ENCODE results near the gene SLC4A5. TPM values are rescaled to one million over a fixed set of nuclear protein-coding genes. Genes with fewer than 3 reads are reported as not detected.
"Not testable (repeated sequence)": the region's sequence is repeated elsewhere in the genome, so short reads cannot be mapped to it uniquely, and the experiment has no call there.

SLC4A5 gene
- total and polyA plus RNA-seq, 5 experiments from 2014 or later, result 0.46 to 15.1 (median 1.5) TPM

- Mint-ChIP-seq H3K27ac (no peak overlapping the region), H3K36me3 (peaks cover 0 to 26% (median 17%) of the 10 kb centered on the region in 3 donors), H3K27me3 (peaks cover 0 to under 1% (median 0%) of the 10 kb centered on the region in 5 donors), H3K4me3 (no peak overlapping the region), H3K9me3 (no peaks in the 10 kb centered on the region), H3K4me1 (no peaks in the 10 kb centered on the region)
- POLR2A ChIA-PET, result no interaction called here
- ATAC-seq, result no peak
- no peak for DNase-seq
These were observed 108.2 kb downstream of the SLC4A5 start for GRCh38 chr2:74235041-74235440.

DNA sequence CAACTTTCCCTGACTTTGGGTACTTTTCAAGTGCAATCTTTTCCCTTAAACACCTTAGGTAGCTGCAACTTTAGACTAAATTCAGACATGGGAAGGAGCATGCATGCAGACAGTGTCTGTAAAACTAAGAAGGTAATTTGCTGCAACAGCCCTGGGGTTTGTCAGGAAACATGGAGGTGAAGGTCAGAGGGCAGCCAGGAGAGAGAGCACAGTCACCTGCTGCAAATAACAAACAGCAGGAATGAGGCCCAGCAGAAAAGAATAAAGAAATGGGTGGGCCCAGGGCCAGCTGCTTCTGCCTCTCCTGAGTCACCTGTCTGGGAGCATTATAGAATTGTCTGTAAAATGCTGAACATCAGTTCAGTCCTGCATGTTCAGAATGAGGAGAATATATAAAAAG, 109.6 kb downstream of the SLC4A5 start:
- H3K9me3 Mint-ChIP-seq, result no peaks in the 10 kb centered on the region
- POLR2A ChIA-PET, result interaction anchor here (0.5 kb wide), 1 partner anchor 60 kb away, joined by 6 read pairs; no protein-coding TSS in a partner anchor
- H3K4me1 Mint-ChIP-seq, result no peaks in the 10 kb centered on the region
- H3K27ac Mint-ChIP-seq, result no peak overlapping the region
- ATAC-seq (no peak), DNase-seq (no peak)
- H3K27me3 Mint-ChIP-seq, result no peaks in the 10 kb centered on the region
- H3K36me3 Mint-ChIP-seq, result peaks cover 0 to 25% (median 19%) of the 10 kb centered on the region in 3 donors
- H3K4me3 Mint-ChIP-seq, result no peak overlapping the region

DNA sequence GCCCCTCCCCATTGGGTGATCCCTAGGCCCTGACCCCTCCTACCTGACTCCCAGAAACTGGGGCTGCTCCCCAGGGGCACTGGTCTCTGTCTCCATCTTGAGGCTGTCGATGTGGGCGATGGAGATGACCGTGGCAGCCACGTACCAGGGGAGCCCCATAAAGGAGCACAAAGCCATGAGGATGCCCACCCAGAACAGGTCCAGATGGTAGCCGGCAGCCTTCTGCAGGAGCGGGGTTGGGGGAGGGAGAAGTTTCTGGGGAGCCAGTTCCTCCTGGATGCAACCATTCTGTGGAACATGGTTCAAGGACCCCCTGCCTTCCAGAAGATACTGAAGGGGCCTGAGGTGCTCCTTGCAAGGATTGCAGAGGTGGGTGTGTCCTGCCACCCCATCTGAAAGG, 110.8 kb downstream of the SLC4A5 start:
- DNase-seq (no peak), ATAC-seq (no peak)
- peak overlapping the region in 1 of 10 donors; percentile 41 for H3K27ac Mint-ChIP-seq
- no peaks in the 10 kb centered on the region for H3K9me3 Mint-ChIP-seq
- H3K4me3 Mint-ChIP-seq, result no peak overlapping the region
- POLR2A ChIA-PET, result no interaction called here
- no peaks in the 10 kb centered on the region for H3K4me1 Mint-ChIP-seq
- no peaks in the 10 kb centered on the region for H3K27me3 Mint-ChIP-seq
- H3K36me3 Mint-ChIP-seq, result peaks cover 0 to 21% (median 19%) of the 10 kb centered on the region in 3 donors

GRCh38 chr2:74229865-74230264, 113.4 kb downstream of the SLC4A5 start:
- H3K27ac Mint-ChIP-seq, result peak overlapping the region in 1 of 10 donors; percentile 15
- H3K4me1 Mint-ChIP-seq, H3K36me3 Mint-ChIP-seq, ATAC-seq, H3K4me3 Mint-ChIP-seq, POLR2A ChIA-PET, H3K27me3 Mint-ChIP-seq, H3K9me3 Mint-ChIP-seq, DNase-seq: not testable (repeated sequence)

- H3K4me3 Mint-ChIP-seq, result no peak overlapping the region
- no peaks in the 10 kb centered on the region for H3K9me3 Mint-ChIP-seq
- no peak for ATAC-seq
- POLR2A ChIA-PET, result interaction anchor here (0.7 kb wide), 1 partner anchor 172 kb away, joined by 3 read pairs; no protein-coding TSS in a partner anchor
- no peak for DNase-seq
- H3K27me3 Mint-ChIP-seq, result no peaks in the 10 kb centered on the region
- peaks cover 0 to 4% (median 4%) of the 10 kb centered on the region in 3 donors for H3K36me3 Mint-ChIP-seq
- no peaks in the 10 kb centered on the region for H3K4me1 Mint-ChIP-seq
- peak overlapping the region in 1 of 10 donors; percentile 52 for H3K27ac Mint-ChIP-seq
These were observed 114.4 kb downstream of the SLC4A5 start for GRCh38 chr2:74228772-74229171.

DNA sequence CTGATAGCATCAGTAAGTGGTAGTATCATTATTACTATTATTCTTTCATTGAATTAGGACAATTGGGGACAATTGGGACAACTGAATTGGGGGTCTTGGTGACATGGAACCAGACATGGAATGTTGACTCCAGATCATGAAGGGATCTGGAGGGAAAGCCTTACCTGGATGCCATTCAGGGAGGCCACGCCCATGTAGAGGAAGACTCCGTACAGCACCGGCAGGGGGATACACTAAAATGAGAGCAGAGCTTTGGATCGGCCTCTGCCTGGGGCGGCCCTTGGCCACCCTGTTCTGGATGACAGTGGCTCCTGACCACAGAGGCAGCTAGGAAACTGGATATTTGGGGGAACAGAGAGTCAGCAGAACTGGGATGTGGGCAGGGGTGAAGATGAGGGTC, 115.6 kb downstream of the SLC4A5 start:
- POLR2A ChIA-PET, result no interaction called here
- no peaks in the 10 kb centered on the region for H3K27me3 Mint-ChIP-seq
- no peak for DNase-seq
- ATAC-seq, result no peak
- H3K4me1 Mint-ChIP-seq, result no peaks in the 10 kb centered on the region
- H3K4me3 Mint-ChIP-seq, result no peak overlapping the region
- no peaks in the 10 kb centered on the region for H3K9me3 Mint-ChIP-seq
- no peak overlapping the region for H3K27ac Mint-ChIP-seq
- peaks cover 0 to 4% (median 2%) of the 10 kb centered on the region in 3 donors for H3K36me3 Mint-ChIP-seq

GRCh38 chr2:74226648-74227213, 116.5 kb downstream of the SLC4A5 start:
- ATAC-seq (no peak), DNase-seq (no peak)
- peak overlapping the region in 2 of 10 donors; percentile 15 to 37 for H3K27ac Mint-ChIP-seq
- no peaks in the 10 kb centered on the region for H3K27me3 Mint-ChIP-seq
- no peak overlapping the region for H3K4me3 Mint-ChIP-seq
- POLR2A ChIA-PET, result no interaction called here
- peaks cover 0 to 4% (median 2%) of the 10 kb centered on the region in 3 donors for H3K36me3 Mint-ChIP-seq
- no peaks in the 10 kb centered on the region for H3K4me1 Mint-ChIP-seq
- H3K9me3 Mint-ChIP-seq, result no peaks in the 10 kb centered on the region

- Mint-ChIP-seq H3K36me3 (peaks cover 0 to 11% (median 5%) of the 10 kb centered on the region in 3 donors), H3K27ac (no peak overlapping the region), H3K27me3 (no peaks in the 10 kb centered on the region), H3K9me3 (no peaks in the 10 kb centered on the region), H3K4me3 (no peak overlapping the region), H3K4me1 (no peaks in the 10 kb centered on the region)
- ATAC-seq (no peak), DNase-seq (no peak)
- POLR2A ChIA-PET, result no interaction called here
These were observed 117.3 kb downstream of the SLC4A5 start for GRCh38 chr2:74225698-74226459.

DNA sequence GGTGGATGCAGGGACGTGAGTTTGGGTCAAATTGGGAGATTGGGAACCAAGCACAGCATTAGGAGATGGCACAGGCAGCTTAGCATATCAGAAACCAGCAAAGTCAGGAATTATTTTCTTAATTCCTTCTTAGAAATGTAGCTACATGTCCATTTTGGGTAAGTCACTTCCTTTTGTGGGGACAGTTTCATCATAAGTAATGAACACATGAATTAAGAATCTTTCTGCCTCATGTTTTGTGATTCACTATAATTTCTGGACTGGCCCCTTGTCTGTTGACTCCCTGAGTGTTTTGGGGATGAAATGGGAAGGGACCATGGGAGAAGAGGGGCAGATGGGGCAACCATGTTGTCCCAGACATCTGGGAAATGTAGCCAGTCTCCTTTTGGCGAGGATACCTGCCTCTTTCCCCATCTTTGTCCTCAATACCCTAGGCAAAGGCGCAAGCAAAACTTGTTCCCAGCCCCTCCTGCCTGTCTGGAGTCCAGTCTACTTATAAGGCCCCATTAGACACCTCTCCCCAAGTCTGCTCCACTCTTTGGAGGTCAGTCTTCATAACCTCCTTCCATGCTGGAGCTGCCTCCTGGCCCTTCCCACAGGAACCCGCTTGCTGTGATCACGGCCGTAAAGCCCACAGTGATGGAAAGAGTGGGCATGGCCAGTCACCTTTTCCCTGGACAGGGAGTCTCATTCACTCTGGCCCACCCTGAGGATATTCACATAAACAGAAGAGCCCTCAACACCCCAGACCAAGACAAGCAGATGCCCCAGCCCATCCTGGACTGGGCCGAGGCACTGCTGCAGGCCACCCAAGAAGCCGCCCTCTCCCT, 119.1 kb downstream of the SLC4A5 start:
- DNase-seq (no peak), ATAC-seq (no peak)
- no peak overlapping the region for H3K4me3 Mint-ChIP-seq
- peak overlapping the region in 2 of 10 donors; percentile 41 to 42 for H3K27ac Mint-ChIP-seq
- peaks cover 0 to 2% (median 0%) of the 10 kb centered on the region in 4 donors for H3K4me1 Mint-ChIP-seq
- POLR2A ChIA-PET, result no interaction called here
- no peaks in the 10 kb centered on the region for H3K27me3 Mint-ChIP-seq
- H3K9me3 Mint-ChIP-seq, result no peaks in the 10 kb centered on the region
- H3K36me3 Mint-ChIP-seq, result peaks cover 0 to 11% (median 10%) of the 10 kb centered on the region in 3 donors

- POLR2A ChIA-PET, result no interaction called here
- no peak for ATAC-seq
These were observed 120.9 kb downstream of the SLC4A5 start for GRCh38 chr2:74222300-74222650.

GRCh38 chr2:74221604-74222299, 121.5 kb downstream of the SLC4A5 start:
- peaks cover 0 to 14% (median 7%) of the 10 kb centered on the region in 3 donors for H3K36me3 Mint-ChIP-seq
- H3K27me3 Mint-ChIP-seq, result no peaks in the 10 kb centered on the region
- ATAC-seq (no peak), DNase-seq (no peak)
- H3K9me3 Mint-ChIP-seq, result no peaks in the 10 kb centered on the region
- POLR2A ChIA-PET, result no interaction called here
- peaks cover 0 to 3% (median 0%) of the 10 kb centered on the region in 4 donors for H3K4me1 Mint-ChIP-seq
- peak overlapping the region in 1 of 10 donors; percentile 51 for H3K27ac Mint-ChIP-seq
- H3K4me3 Mint-ChIP-seq, result no peak overlapping the region

More at GRCh38 chr2:74222300-74222650, 120.9 kb downstream of the SLC4A5 start:
- Mint-ChIP-seq H3K4me3 (no peak overlapping the region), H3K36me3 (peaks cover 0 to 11% (median 7%) of the 10 kb centered on the region in 3 donors), H3K4me1 (peaks cover 0 to 3% (median 0%) of the 10 kb centered on the region in 4 donors), H3K27me3 (no peaks in the 10 kb centered on the region), H3K9me3 (no peaks in the 10 kb centered on the region), H3K27ac (no peak overlapping the region)
- no peak for DNase-seq

DNA sequence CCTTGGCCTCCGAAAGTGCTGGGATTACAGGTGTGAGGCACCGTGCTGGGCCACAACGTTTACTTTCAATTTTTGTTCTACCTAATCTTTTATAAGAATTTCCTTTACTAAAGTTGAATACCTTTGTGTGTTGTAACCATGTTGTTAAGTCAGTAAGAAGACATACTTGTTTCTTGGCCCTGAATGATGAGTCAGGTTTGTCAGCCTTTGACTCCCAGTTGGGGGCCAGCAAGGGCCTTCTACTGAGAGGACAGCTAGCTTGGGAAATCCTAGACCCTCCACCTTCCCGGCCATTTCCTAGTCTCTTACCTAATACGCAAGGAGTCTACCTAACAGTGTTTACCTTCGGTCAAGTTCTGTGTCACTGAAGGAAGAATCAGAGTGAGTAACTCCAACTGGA, 122.1 kb downstream of the SLC4A5 start:
- Mint-ChIP-seq H3K36me3 (peaks cover 0 to 17% (median 8%) of the 10 kb centered on the region in 3 donors), H3K27ac (no peak overlapping the region), H3K4me3 (no peak overlapping the region), H3K27me3 (no peaks in the 10 kb centered on the region), H3K4me1 (peaks cover 0 to 3% (median 0%) of the 10 kb centered on the region in 4 donors), H3K9me3 (no peaks in the 10 kb centered on the region)
- DNase-seq, result no peak
- POLR2A ChIA-PET, result interaction anchor here (0.7 kb wide), 1 partner anchor 94 kb away, joined by 4 read pairs; no protein-coding TSS in a partner anchor
- ATAC-seq, result no peak

All from naive thymus-derived CD8-positive, alpha-beta T cell (primary cell).